CD4-positive, alpha-beta T cell (primary cell): ENCODE results near the gene RESF1. TPM values are rescaled to one million over a fixed set of nuclear protein-coding genes. Genes with fewer than 3 reads are reported as not detected.

Experiments used
- ATAC-seq: fragments of 200-7000 bp; cut with Tn5 transposase; one replicate; pipeline ENCODE4 v1.10.0; 2022; ENCODE audit warnings: mild to moderate bottlenecking; ENCODE audit not compliant: poor library complexity
- CTCF ChIA-PET: fragments of 350-600 bp; sonication (Branson Sonifier 250); formaldehyde crosslinking; loops from one replicate; lab custom pipeline; 2021; ENCODE audit warnings: antibody characterized with exemption, inconsistent platforms; lab: Charles Lee
- POLR2A ChIA-PET: fragments of 350-600 bp; sonication (Branson Sonifier 250); formaldehyde crosslinking; loops from one replicate; lab custom pipeline; 2021; ENCODE audit warnings: antibody characterized with exemption, inconsistent platforms; lab: Charles Lee
- DNase-seq, 14 experiments: peaks; one replicate each; pipeline ENCODE4 v3.0.0-alpha.2; 2013 to 2020; ENCODE audit warnings: mixed read lengths in 2 of 14
- H3K27ac ChIP-seq, 2 donors: one replicate each; pipeline versions ENCODE4 v1.5.1 to v1.7.0; 2013; ENCODE audit warnings: low read length in 2 of 2, low read depth in 1 of 2, mild to moderate bottlenecking in 1 of 2
- H3K27me3 ChIP-seq, 2 experiments: 1 replicate in 1 of 2; 2 replicates in 1 of 2; pipeline versions ENCODE4 v1.6.1 to v1.7.0; 2013; ENCODE audit warnings: low read length in 2 of 2, control low read depth in 1 of 2, mild to moderate bottlenecking in 1 of 2, moderate library complexity in 1 of 2; ENCODE audit not compliant: insufficient read depth in 2 of 2, control insufficient read depth in 1 of 2
- H3K36me3 ChIP-seq: one replicate; pipeline ENCODE4 v1.6.1; 2013; ENCODE audit warnings: low read length, control low read depth; ENCODE audit not compliant: insufficient read depth
- H3K4me1 ChIP-seq: one replicate; pipeline ENCODE4 v1.6.1; 2013; ENCODE audit warnings: low read length, control low read depth; ENCODE audit not compliant: insufficient read depth
- H3K4me3 ChIP-seq: one replicate; pipeline ENCODE4 v1.5.1; 2013; ENCODE audit warnings: mild to moderate bottlenecking, low read length, moderate library complexity
- H3K9me3 ChIP-seq, 2 experiments: 1 replicate in 1 of 2; 2 replicates in 1 of 2; pipeline versions ENCODE4 v1.6.1 to v1.7.0; 2013; ENCODE audit warnings: low read length in 2 of 2, mild to moderate bottlenecking in 2 of 2, control low read depth in 1 of 2, moderate library complexity in 1 of 2; ENCODE audit not compliant: control insufficient read depth in 1 of 2, insufficient read depth in 1 of 2
- H3K27ac Mint-ChIP-seq: one replicate; pipeline ENCODE4 v1.8.0; 2020; ENCODE audit warnings: mixed read lengths
- H3K27me3 Mint-ChIP-seq: one replicate; pipeline ENCODE4 v1.8.0; 2021; ENCODE audit warnings: mixed read lengths
- H3K36me3 Mint-ChIP-seq: one replicate; pipeline ENCODE4 v1.8.0; 2021; ENCODE audit warnings: low read depth, mixed read lengths
- H3K4me1 Mint-ChIP-seq: one replicate; pipeline ENCODE4 v1.8.0; 2021; ENCODE audit warnings: low read depth, mixed read lengths
- H3K4me3 Mint-ChIP-seq: one replicate; pipeline ENCODE4 v1.8.0; 2020; ENCODE audit warnings: mild to moderate bottlenecking, mixed read lengths
- H3K9me3 Mint-ChIP-seq: one replicate; pipeline ENCODE4 v1.8.0; 2020; ENCODE audit warnings: mixed read lengths
- CTCF ChIP-seq: fragments of 200-600 bp; IDR thresholded peaks from one replicate; pipeline ENCODE4 v1.8.0; 2022; ENCODE audit warnings: antibody characterized with exemption, mild to moderate bottlenecking
- intact Hi-C, 2 experiments: fragments of 100-400 bp; cut with DNase I in 1 of 2; cut with micrococcal nuclease in 1 of 2; formaldehyde crosslinking; loops; one replicate each; pipeline versions ENCODE4 v1.15.1 to v1.9.0; 2023 to 2025; cut with DNase I, micrococcal nuclease
- total RNA-seq, 174 experiments: library from RNA in 2 of 174; stranded (reverse) in 2 of 174; gene quantifications; one replicate each; pipeline ENCODE4 v1.2.3 and lab custom pipeline; 2021 to 2026

Gene RESF1
- total RNA-seq, 2 experiments from 2014 or later = 113 to 124 TPM

GRCh38 chr12:31922341-31923062 is 36.7 kb upstream of the RESF1 start:
- no peaks in the 10 kb centered on the region for H3K36me3 ChIP-seq
- peaks cover 2% of the 10 kb centered on the region for H3K4me1 Mint-ChIP-seq
- TF ChIP-seq CTCF = no peak
- ATAC-seq (no peak), DNase-seq (no peak)
- H3K9me3 ChIP-seq = peaks cover 19 to 24% of the 10 kb centered on the region in 2 experiments
- H3K27ac ChIP-seq = no peak overlapping the region
- H3K36me3 Mint-ChIP-seq = peaks cover 30% of the 10 kb centered on the region
- H3K27ac Mint-ChIP-seq = no peak overlapping the region
- no peaks in the 10 kb centered on the region for H3K27me3 Mint-ChIP-seq
- peaks cover 2% of the 10 kb centered on the region for H3K4me1 ChIP-seq
- ChIA-PET CTCF (no interaction called here), POLR2A (interaction anchor here (2.0 kb wide), 1 partner anchor 37 kb away, joined by 6 read pairs; the partner anchor contains the start of gene RESF1)
- H3K4me3 ChIP-seq = no peak overlapping the region
- intact Hi-C loops = loop anchor here in 1 of 2 experiments (1.0 kb wide), 1 partner anchor 21 kb away; no protein-coding TSS in a partner anchor
- H3K27me3 ChIP-seq = no peaks in the 10 kb centered on the region
- H3K9me3 Mint-ChIP-seq = peaks cover 7% of the 10 kb centered on the region
- H3K4me3 Mint-ChIP-seq = no peak overlapping the region

DNA sequence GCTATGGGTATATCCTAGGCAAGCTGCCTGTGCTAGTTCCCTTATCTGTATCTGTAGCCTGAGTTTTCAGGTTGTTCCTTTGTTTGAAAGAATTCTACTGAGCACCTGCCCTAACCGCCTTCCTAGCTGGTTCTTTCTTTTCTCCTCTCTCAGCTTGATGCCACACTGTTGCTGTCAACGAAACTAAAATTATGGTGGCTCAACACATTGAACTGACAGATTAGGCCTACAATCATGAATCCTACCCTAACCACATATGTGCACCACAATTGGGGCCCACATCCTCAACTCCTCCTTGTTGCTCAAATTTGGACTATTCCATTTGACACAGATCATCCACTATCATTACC is 36.2 kb upstream of the RESF1 start:
- no peak overlapping the region for H3K4me3 ChIP-seq
- H3K27me3 ChIP-seq = no peaks in the 10 kb centered on the region
- DNase-seq (no peak), ATAC-seq (no peak)
- H3K4me1 ChIP-seq = peaks cover 3% of the 10 kb centered on the region
- peaks cover 32% of the 10 kb centered on the region for H3K36me3 Mint-ChIP-seq
- POLR2A ChIA-PET = interaction anchor here (0.6 to 2.0 kb wide), 3 partner anchors 27 to 37 kb away, joined by 3 to 6 read pairs (median 5); partner anchors contain the start of gene RESF1
- H3K9me3 Mint-ChIP-seq = peaks cover 7% of the 10 kb centered on the region
- no peak overlapping the region for H3K27ac ChIP-seq
- no peaks in the 10 kb centered on the region for H3K36me3 ChIP-seq
- H3K27me3 Mint-ChIP-seq = no peaks in the 10 kb centered on the region
- H3K27ac Mint-ChIP-seq = no peak overlapping the region
- intact Hi-C loops = no loop called here
- CTCF ChIA-PET = no interaction called here
- TF ChIP-seq CTCF = no peak
- H3K4me3 Mint-ChIP-seq = no peak overlapping the region
- H3K4me1 Mint-ChIP-seq = peaks cover 7% of the 10 kb centered on the region
- peaks cover 19 to 24% of the 10 kb centered on the region in 2 experiments for H3K9me3 ChIP-seq

- Mint-ChIP-seq H3K36me3 (peaks cover 29% of the 10 kb centered on the region), H3K27ac (peak overlapping the region; percentile 95), H3K27me3 (no peaks in the 10 kb centered on the region), H3K4me3 (peak overlapping the region; percentile 85), H3K9me3 (peaks cover 10% of the 10 kb centered on the region), H3K4me1 (peaks cover 51% of the 10 kb centered on the region)
- peak in 12 of 14 experiments; percentile 6 to 67 (median 22) for DNase-seq
- peak; percentile 79 for ATAC-seq
- peaks cover 45% of the 10 kb centered on the region for H3K4me1 ChIP-seq
- no peak for TF ChIP-seq CTCF
- ChIA-PET CTCF (no interaction called here), POLR2A (interaction anchor here (0.6 to 1.6 kb wide), 14 partner anchors 14 to 269 kb away, joined by 3 to 23 read pairs (median 4); partner anchors contain the start of genes AMN1, ETFBKMT and RESF1)
- peak overlapping the region; percentile 39 for H3K4me3 ChIP-seq
- intact Hi-C loops = loop anchor here in 1 of 2 experiments (5.0 kb wide), 2 partner anchors 34 to 36 kb away; no protein-coding TSS in a partner anchor
- peaks cover 3% of the 10 kb centered on the region for H3K36me3 ChIP-seq
- no peaks in the 10 kb centered on the region for H3K27me3 ChIP-seq
- H3K27ac ChIP-seq = peak overlapping the region; percentile 51 to 62
- H3K9me3 ChIP-seq = peaks cover 2 to 12% of the 10 kb centered on the region in 2 experiments
Observed at GRCh38 chr12:31928246-31929026, 30.8 kb upstream of the RESF1 start.
